Measurements from ENCODE around the gene ASS1.

Gene ASS1

GRCh38 chr9:130477564-130477963, 32.8 kb downstream of the ASS1 start:
- DNase-seq, result no peak

DNA sequence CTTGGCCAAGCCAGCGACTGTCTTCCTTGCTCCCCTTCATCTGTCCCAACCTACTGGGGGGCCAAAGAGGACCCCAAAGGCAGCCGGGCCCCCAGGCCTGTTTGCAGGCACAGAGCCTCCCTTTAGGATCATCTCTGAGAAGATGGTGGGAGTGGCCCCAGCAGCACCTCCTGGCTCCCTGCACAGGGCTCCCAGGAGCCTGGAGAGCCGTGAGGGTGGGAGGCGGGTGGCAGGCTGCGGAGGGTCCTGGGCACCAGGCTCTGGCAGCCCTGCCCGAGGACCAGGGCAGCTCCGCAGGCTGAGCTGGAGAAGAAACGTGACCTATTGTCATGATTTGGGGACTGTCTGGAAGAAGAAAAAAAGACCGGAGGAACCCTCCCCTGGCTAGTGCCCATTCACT, 33.4 kb downstream of the ASS1 start:
- no peak for DNase-seq

- DNase-seq, result no peak
Observed at GRCh38 chr9:130478736-130479575, 34.2 kb downstream of the ASS1 start.

DNA sequence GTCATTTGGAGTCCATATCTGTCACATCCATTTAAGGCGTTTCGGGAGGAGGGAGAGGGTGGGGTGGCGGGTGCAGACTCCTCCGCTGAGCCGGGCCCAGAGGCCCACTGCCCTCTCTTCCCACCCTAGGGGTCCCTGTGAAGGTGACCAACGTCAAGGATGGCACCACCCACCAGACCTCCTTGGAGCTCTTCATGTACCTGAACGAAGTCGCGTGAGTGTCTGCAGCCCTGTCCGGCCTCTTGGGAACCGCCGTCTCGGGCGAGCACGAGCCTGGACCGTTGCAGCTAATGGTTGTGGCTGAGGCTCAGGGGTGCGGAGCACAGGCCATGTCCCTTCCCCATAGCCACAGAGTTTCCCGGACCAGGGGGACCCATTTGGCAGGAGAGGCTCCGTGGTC, 34.8 kb downstream of the ASS1 start:
- DNase-seq, result no peak

DNA sequence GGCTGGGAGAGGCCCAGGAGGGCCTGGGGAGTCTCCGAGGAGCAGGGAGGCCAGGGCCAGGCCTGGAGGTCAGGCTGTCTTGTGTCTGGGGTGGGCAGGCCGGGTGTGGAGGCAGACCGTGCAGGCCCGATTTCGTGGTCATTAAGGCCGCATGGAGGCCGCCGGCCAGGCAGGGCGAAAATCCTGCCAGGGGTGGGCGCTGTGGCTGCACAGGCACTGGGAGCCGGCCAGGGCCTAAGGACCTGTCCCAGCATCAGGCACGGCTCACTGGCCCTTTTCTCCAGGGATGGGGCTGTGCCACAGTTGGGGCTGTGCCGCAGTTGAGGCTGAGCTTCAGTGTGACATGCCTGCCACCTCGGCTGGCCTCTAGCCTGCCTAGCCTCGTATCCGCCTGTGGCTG, 35.9 kb downstream of the ASS1 start:
- no peak for DNase-seq

DNA sequence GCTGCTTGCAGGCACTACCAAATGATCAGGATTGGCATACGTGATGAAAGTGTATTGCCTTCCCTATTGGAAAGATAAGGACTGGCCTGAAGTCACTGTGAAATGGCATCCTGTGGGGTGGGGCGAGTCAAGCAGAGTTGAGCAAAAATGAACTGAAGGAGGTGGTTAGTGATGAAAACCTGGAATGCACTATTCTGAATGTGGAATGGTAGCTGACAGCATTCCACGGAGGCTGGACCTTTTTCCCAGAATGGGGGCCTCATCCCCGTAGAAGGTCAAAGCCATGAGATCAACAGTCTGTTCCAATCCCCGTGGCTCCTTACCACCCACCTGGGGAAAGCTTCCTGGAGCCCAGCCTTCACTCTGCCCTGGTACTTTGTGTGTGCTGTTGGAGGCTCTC, 37.7 kb downstream of the ASS1 start:
- no peak for DNase-seq

DNA sequence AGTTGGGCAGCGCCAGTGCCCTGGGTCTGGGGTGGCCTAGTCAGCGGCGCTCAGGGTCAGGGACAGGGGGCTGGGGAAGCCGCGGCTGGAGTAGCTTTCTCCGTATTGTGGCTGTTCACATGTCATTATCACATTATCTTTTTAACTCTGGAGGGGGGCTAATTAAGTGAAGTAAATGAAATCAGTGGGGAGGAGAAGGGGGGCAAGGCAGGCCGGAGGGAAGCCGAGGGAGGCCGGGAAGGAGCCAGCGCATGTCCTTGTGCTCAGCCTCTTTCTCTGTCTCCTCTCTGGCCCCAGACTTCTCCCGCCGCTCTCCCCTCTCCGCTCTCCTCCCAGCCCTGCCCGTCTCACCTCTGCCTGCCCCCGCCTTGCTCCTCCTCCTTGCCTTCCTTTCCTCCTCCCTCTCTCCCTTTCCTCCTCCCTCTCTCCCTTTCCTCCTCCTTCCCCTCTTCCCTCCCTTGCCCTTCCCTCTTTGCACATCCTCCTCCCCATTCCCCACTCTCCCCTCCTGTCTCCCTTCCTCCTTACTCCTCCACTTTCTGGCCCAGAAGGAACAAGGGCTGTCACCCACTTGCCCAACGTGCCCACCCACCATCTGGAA, 38.7 kb downstream of the ASS1 start:
- no peak for DNase-seq

DNA sequence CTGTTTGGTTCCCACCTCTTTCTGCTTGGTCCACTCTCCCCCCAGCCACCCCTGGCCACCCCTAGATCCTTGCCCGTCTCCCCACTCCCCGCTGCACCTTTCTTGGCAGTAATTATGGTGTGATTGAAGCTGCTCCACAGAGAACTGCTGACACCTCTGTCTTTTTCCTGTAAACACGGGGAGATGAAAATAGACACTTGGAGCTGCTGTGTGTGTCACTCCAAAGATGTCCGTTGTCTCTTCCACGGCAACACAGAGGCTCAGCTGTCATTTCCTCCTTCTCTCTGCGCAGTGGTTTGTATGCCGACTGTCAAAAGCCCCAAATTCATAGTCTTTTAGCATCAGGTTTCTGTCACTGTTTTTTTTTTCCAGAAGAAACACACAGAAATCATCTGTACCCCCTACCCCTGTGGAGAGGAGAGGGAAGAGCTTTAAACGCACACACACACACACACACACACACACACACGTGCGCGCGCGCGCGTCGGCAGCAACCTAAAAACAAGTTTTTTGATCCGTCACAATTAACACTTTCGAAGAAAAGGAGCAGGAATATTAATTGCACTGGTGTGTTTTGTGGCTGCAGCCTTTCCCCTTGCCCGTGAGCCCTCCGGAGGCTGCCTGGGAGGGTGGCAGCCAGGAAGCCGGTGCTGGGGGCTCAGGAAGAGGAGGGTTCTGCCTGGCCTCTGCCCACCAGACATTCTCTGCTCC, 39.8 kb downstream of the ASS1 start:
- DNase-seq, result no peak

- no peak for DNase-seq
Observed at GRCh38 chr9:130486103-130486502, 41.3 kb downstream of the ASS1 start.

DNA sequence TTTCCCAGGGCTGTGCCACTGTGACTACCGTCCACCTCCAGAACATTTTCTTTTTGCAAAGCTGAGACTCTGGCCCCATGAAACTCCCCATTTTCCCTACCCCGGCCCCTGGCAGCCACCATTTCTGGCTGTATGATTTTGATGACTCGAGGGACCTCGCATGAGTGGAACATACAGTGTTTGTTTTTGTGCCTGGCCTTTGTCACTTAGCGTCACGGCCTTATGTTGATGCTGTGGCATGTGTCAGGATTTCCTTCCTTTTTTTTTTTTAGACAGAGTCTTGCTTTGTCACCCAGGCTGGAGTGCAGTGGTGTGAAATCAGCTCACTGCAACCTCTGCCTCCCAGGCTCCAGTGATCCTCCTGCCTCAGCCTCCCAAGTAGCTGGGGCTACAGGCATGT, 42.7 kb downstream of the ASS1 start:
- no peak for DNase-seq

- DNase-seq, result no peak
Observed at GRCh38 chr9:130488621-130489330, 44.0 kb downstream of the ASS1 start.

DNA sequence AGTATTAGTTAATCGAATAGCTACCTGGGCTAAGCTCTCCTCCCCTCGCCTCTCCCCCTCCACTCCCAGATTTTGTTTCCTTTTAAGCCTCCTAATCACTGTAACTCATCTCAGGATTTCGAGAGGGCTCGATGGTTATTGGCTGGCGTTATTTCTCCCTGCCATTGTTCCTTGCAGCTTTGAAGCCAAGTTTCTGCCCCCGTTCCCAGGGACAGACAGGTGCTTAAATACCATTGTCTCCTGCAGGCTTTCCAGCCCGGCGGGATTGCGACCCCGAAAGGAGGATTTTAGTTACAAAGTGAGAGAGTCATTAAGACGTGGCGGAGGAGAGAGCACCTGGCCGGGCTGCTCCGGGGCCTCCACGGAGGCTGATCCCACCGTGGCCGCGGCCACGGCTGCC, 46.2 kb downstream of the ASS1 start:
- no peak for DNase-seq

DNA sequence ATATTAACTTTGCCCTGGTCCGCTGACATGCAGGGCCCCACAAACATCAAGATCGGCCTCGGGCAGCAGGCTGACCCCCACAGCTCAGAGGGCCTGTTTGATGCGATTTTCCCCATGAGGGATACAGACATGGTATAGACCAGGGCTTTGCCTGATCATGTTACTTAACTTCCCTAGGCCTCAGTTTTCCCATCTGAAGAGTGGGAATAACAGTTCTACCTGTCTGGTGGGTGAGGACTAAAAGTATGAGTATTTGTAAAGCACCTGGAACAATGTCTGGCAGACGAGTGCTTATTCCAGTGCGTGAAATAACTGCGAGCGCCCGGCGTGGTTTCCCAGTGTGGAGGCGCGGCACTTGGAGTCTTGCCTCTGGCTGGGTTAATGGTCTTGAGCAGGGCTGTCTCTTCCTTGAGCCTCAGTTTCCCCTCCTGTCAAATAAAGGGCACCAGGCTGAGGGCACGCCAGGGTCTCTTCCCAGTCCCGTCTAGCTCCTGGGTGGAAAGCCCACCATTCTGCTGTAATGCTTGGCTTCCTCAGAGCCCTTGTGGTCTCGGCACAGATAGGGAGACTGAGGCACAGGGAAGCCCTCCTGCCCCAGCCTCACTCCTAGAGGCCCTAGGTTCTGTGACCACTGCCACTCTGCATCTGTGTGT, 47.2 kb downstream of the ASS1 start:
- no peak for DNase-seq

DNA sequence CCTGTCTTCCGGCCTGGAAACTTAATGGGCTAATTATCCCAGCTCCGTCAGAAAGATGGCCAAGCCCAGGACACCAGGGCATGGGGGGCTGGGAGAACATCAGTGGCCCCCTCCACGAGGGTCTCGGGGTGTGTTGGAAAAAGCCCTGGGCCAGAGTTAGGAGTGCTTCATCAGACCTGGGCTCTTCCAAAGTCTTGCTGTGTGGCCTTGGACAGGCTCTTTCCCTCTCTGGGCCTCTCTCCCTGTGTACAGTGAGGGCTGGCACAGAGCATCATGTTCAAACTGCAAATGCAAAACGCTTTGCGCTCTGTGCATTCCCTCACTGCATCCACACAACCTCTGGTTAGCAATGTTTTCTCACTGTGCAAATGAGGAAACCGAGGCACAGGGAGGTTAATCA, 48.3 kb downstream of the ASS1 start:
- no peak for DNase-seq

DNA sequence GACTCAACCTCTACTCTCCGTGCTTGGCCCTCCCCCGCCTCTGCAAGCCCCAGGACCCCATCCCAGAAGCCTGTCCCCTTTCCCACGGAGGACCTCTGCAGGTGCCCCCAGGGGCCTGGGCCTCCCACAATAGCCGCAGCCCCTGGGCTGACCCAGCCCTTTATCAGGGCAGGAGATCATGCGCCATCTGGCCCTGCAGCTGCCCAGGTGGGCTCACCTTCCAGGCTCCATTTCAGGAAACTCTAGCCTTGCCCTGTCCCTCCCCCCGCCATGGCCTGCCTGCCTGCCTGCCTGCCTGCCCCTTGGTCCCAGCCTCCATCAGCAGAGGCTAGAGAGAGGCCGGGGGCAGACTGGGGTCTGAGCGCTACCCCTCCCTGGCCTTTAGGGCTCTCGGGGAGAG, 48.7 kb downstream of the ASS1 start:
- no peak for DNase-seq

GRCh38 chr9:130495067-130495466, 50.3 kb downstream of the ASS1 start:
- no peak for DNase-seq

DNA sequence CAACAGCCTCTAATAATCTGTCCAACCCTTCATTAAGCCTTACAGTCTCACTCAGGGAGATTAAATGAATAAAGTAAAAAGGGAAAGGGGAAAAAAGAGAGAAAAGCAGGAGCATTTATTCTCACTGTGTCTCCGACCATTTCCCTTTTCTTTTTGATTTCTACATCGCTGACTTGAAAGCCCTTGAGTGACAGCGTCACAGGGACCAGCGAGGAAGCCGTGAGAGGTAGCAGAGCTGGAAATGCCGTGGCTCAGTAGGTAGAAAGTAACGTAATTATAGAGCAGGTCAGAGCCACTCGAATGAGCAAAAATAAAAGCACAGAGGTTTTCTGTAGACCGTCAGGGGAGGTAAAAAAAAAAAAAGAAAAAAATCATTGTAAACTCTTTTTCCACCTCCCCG, 52.4 kb downstream of the ASS1 start:
- no peak for DNase-seq

DNA sequence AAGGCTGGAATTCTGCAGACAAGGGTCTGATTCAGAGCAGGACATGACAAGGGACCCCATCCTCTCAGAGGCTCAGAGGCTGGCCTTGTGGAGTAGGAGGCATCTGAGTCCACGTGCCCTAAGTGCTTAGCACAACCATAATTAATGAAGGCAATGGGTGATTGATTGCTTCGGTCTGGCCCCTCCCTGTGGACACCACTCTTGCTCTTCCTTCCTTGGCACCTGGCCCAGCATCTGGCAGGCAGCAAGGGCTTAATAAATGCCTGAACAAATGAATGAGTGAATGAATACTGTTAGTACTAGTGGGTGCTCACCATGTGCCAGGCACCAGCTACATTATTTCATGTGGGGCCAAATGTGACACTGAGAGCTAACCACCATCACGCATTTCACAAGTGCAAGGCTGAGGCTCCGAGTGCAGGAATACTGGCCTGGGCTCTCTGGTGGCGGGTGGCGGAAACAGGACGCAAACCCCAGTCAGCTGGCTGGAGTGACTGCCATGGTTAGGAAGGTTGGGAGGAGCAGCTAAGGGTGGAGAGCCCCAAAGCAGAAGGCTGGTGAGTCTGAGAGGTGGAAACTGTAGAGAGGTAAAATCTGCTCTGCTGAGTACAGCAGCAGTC, 53.6 kb downstream of the ASS1 start:
- DNase-seq, result no peak

GRCh38 chr9:130498918-130499698, 54.3 kb downstream of the ASS1 start:
- DNase-seq, result no peak

- DNase-seq, result peak in 1 of 2 donors; percentile 9
Observed at GRCh38 chr9:130499804-130500263, 55.1 kb downstream of the ASS1 start.
